Type B pancreatic cell (in vitro differentiated cells): ENCODE measurements around the gene UMAD1. TPM values are rescaled to one million over a fixed set of nuclear protein-coding genes. Genes with fewer than 3 reads are reported as not detected.
A peak's percentile ranks its signal among the peaks of the same experiment; 100 is the strongest.

Experiments used
- DNase-seq: peaks from one replicate; pipeline ENCODE4 v3.0.0; 2021; ENCODE audit warnings: mixed read lengths; ENCODE audit not compliant: unreplicated experiment; ENCODE audit errors: extremely low spot score
- H3K27ac Mint-ChIP-seq: 2 replicates; pipeline ENCODE4 v1.8.0; 2021; ENCODE audit warnings: mild to moderate bottlenecking, mixed read lengths
- H3K27me3 Mint-ChIP-seq: 2 replicates; pipeline ENCODE4 v1.8.0; 2021; ENCODE audit warnings: mixed read lengths
- H3K36me3 Mint-ChIP-seq: 2 replicates; pipeline ENCODE4 v1.8.0; 2021; ENCODE audit warnings: mixed read lengths
- H3K4me1 Mint-ChIP-seq: one replicate; pipeline ENCODE4 v1.8.0; 2021; ENCODE audit warnings: mixed read lengths; ENCODE audit not compliant: unreplicated experiment
- H3K4me3 Mint-ChIP-seq: 2 replicates; pipeline ENCODE4 v1.8.0; 2021; ENCODE audit warnings: mild to moderate bottlenecking, mixed read lengths
- H3K9me3 Mint-ChIP-seq: 2 replicates; pipeline ENCODE4 v1.8.0; 2021; ENCODE audit warnings: mixed read lengths
- CTCF ChIP-seq: fragments of 200-600 bp; sonication (generic); conservative IDR thresholded peaks from 2 replicates; pipeline ENCODE4 v1.5.0; 2021; ENCODE audit warnings: antibody characterized with exemption, mild to moderate bottlenecking
- total RNA-seq: library from RNA; stranded (reverse); gene quantifications from 2 replicates; pipeline ENCODE4 v1.2.1, GENCODE V29; 2021; ENCODE audit warnings: low replicate concordance

Gene UMAD1
- total RNA-seq, 1 donor from 2014 or later: 9.0 TPM

GRCh38 chr7:7772397-7772821 is 131.9 kb downstream of the UMAD1 start:
- no peak for DNase-seq
- no peaks in the 10 kb centered on the region for H3K27me3 Mint-ChIP-seq
- H3K4me3 Mint-ChIP-seq: peak overlapping the region; percentile 75
- H3K4me1 Mint-ChIP-seq: peaks cover 20% of the 10 kb centered on the region
- TF ChIP-seq CTCF: no peak
- no peaks in the 10 kb centered on the region for H3K36me3 Mint-ChIP-seq
- no peaks in the 10 kb centered on the region for H3K9me3 Mint-ChIP-seq
- H3K27ac Mint-ChIP-seq: peak overlapping the region; percentile 3

DNA sequence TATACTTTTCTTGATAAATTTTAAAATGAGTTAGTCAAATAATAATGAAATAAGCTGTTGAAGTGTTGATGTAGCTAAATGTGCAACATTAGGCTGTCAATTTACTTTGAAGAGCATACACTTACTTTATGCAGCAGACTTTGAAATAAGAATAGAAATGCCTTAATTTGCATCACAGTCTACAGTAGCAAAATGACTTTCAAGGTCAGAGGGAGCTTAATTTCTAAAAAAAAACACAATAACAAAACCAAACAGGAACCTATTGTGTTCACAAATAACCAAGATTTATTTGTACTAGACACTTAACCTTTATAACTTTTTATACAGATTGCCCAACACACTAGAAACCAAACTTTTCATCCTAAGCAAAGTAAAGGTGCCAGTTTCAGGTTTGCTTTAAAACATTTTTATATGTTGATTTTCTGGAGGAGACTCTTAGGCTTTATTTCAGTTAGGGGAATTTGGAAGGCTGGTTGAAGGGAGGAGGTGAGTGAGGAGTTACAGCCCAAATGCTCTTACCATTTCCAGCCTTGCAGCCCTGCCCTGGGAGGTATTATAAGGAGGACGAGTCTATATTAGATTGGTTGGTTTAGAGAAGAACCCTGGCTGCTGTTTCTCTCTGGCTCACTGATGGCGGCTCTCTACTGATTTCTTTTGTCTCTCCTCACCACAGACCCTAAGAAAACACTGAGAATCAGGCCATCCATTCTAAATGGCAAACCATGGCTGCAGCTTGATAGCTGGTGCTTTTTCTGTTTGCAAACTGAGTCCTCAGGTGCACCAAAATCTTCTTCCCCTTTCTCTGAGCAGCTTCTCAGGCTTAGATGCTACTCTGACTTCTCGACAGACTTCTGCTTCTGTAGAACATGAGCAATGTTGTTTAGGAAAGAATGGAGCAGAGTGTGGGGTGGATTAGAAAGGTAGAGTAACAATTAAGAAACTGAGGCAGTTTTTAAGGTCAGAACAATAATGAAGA is 133.1 kb downstream of the UMAD1 start:
- H3K36me3 Mint-ChIP-seq: no peaks in the 10 kb centered on the region
- peaks cover 20% of the 10 kb centered on the region for H3K4me1 Mint-ChIP-seq
- no peaks in the 10 kb centered on the region for H3K9me3 Mint-ChIP-seq
- H3K27me3 Mint-ChIP-seq: no peaks in the 10 kb centered on the region
- no peak overlapping the region for H3K4me3 Mint-ChIP-seq
- no peak overlapping the region for H3K27ac Mint-ChIP-seq
- DNase-seq: no peak
- no peak for TF ChIP-seq CTCF

DNA sequence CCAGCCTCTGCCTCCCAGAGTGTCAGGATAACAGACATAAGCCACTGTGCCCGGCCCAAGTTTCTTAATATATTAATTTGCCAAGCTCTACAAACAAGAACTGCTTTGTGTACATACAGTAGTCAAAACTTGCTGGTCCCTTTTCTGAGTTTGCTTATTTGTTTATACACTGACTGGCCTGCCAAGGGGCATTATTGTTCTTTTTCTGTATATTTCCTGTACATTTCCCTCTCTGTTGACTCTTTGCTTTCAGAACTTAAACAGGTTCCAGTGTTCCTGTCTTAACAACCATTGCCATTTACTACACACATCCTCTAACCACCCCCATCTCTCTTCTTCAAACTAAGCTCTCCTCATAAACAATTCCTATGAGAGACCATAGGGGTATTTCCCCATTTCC is 139.3 kb downstream of the UMAD1 start:
- no peak for DNase-seq
- H3K27me3 Mint-ChIP-seq: no peaks in the 10 kb centered on the region
- H3K27ac Mint-ChIP-seq: no peak overlapping the region
- H3K36me3 Mint-ChIP-seq: peaks cover under 1% of the 10 kb centered on the region
- TF ChIP-seq CTCF: no peak
- no peaks in the 10 kb centered on the region for H3K9me3 Mint-ChIP-seq
- no peak overlapping the region for H3K4me3 Mint-ChIP-seq
- H3K4me1 Mint-ChIP-seq: peaks cover 5% of the 10 kb centered on the region

DNA sequence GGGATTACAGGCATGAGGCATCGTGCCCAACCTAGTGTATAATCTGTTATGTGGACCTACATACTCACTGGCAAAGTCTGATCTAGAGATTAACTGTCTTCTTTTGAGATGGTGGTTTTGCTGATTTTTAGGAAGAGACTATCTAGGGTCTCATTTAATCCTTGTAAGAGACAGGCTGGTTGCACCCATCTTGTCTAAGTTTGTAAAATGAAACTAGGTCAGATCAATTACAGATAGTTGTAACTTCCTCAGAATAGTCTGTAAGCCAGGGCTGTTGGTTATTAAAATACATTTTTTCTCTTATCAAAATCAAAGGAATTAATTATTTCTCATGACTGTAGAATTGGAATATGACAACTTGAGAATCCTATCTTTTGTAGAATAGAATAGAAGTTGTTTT is 142.4 kb downstream of the UMAD1 start:
- no peak overlapping the region for H3K27ac Mint-ChIP-seq
- H3K36me3 Mint-ChIP-seq: peaks cover 5% of the 10 kb centered on the region
- H3K27me3 Mint-ChIP-seq: no peaks in the 10 kb centered on the region

DNA sequence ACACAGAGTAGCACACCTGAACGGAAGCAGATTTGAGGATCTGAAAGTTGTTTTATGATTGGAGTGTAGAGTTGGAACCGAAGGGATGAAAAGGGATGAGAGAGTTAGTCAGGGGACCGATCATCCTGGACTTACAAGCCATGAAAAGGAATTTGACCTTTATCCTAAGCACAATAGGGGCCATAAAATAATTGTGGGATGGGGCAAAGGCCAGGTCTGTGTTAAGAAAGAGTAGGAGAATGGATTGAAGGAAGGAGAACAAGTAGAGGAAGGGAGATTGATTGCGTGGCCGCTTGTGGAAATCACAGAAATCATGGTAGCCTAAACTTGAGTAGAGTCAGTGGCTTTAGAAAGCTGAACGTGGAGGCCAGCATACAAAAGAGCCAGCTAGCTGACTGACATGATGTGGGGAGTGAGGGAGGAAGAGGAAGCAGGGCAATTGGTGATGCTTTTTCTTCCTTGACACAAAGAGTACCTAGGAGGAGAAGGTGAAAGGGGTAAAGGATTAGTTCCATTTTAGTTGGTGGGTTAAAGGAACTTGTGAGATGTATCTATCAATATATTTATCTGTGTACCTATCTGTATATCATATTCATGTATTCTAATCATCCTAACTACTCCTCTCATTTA is 144.9 kb downstream of the UMAD1 start:
- H3K9me3 Mint-ChIP-seq: no peaks in the 10 kb centered on the region
- no peak overlapping the region for H3K4me3 Mint-ChIP-seq
- TF ChIP-seq CTCF: no peak
- no peak for DNase-seq
- peaks cover 5% of the 10 kb centered on the region for H3K36me3 Mint-ChIP-seq
- peaks cover 7% of the 10 kb centered on the region for H3K4me1 Mint-ChIP-seq
- H3K27me3 Mint-ChIP-seq: no peaks in the 10 kb centered on the region
- no peak overlapping the region for H3K27ac Mint-ChIP-seq

More for the DNA sequence above, 142.4 kb downstream of the UMAD1 start:
- DNase-seq: no peak
- TF ChIP-seq CTCF: no peak
- Mint-ChIP-seq H3K4me3 (no peak overlapping the region), H3K4me1 (peaks cover 5% of the 10 kb centered on the region), H3K9me3 (no peaks in the 10 kb centered on the region)
